ENCODE measurements around the gene APBB1. TPM values are rescaled to one million over a fixed set of nuclear protein-coding genes. Genes with fewer than 3 reads are reported as not detected.

Gene APBB1
- total RNA-seq, 1 experiment from 2014 or later: 0.90 TPM

DNA sequence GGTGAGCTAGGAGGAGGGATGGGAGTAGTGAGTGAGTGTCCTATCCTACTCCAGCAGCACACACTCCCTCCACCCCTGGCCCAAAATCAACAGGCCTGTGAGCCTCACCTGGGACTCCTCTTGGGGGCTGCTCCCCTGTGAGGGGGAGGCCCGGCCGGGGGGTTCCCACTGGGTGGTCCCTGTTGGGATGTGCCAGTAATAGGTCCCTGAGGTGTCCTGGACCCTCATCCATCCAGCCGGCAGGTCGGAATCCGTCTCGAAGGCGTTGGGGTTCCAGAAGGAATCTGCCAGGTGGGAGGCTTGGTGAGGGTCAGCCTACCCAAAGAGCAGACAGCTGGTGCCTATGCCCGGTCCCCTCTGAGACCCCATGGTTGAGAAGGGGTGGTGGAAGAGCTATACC is 15.4 kb downstream of the APBB1 start:
- Histone ChIP-seq H3K36me3 (ENCODE audit: low read depth) (no peaks in the 10 kb centered on the region), H3K27me3 (ENCODE audit: insufficient read depth, low read depth) (no peaks in the 10 kb centered on the region), H3K27ac (no peak overlapping the region), H2AFZ (no peak overlapping the region), H3K4me2 (no peak overlapping the region), H3K4me1 (replicated peaks; ENCODE audit: insufficient read depth) (no peaks in the 10 kb centered on the region), H3K9me2 (ENCODE audit: insufficient read depth) (no peaks in the 10 kb centered on the region), H3K9me3 (ENCODE audit: insufficient read depth, low read depth) (no peaks in the 10 kb centered on the region), H3K4me3 (no peak overlapping the region), H4K20me1 (ENCODE audit: insufficient read depth) (no peaks in the 10 kb centered on the region), H3F3A (ENCODE audit: insufficient read depth, low read depth) (no peaks in the 10 kb centered on the region), H3K79me2 (ENCODE audit: low read depth) (no peaks in the 10 kb centered on the region)
- no peak for DNase-seq
- intact Hi-C loops (cut with micrococcal nuclease; ENCODE audit: unreplicated experiment): no loop called here
- BruUV-seq (replicated peaks): no TSS peak
- TF ChIP-seq, protein P1, sequence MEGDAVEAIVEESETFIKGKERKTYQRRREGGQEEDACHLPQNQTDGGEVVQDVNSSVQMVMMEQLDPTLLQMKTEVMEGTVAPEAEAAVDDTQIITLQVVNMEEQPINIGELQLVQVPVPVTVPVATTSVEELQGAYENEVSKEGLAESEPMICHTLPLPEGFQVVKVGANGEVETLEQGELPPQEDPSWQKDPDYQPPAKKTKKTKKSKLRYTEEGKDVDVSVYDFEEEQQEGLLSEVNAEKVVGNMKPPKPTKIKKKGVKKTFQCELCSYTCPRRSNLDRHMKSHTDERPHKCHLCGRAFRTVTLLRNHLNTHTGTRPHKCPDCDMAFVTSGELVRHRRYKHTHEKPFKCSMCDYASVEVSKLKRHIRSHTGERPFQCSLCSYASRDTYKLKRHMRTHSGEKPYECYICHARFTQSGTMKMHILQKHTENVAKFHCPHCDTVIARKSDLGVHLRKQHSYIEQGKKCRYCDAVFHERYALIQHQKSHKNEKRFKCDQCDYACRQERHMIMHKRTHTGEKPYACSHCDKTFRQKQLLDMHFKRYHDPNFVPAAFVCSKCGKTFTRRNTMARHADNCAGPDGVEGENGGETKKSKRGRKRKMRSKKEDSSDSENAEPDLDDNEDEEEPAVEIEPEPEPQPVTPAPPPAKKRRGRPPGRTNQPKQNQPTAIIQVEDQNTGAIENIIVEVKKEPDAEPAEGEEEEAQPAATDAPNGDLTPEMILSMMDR (conservative IDR thresholded peaks at IDR 0.05): no peak
- TF ChIP-seq EZH2 (IDR thresholded peaks at IDR 0.05; ENCODE audit: low read depth): no peak
- ChIA-PET CTCF (no interaction called here), POLR2A (ENCODE audit: unreplicated experiment) (no interaction called here)

DNA sequence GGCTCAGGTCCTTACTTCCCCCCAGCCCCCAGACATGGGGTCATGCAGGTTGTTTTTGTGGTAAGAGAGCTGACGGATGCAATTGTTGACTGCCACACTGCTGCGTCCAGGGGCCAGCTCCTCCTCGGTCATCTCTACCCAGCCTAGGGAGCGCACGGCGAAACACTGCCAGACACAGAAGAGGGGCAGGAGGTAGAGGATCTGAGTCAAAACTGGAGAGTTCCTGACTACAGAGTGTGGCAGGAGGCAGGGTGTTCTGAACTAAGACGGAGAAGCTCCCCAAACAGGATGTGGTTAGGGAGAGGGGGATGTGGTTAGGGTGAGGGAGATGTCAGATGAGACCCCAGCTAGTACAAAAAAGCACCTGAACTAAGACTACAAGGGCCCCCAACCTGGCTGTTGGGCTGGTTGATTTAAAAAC is 16.3 kb downstream of the APBB1 start:
- no TSS peak for BruUV-seq (replicated peaks)
- Histone ChIP-seq H3F3A (ENCODE audit: insufficient read depth, low read depth) (no peaks in the 10 kb centered on the region; the same call in 1 of the 2 replicates), H3K36me3 (ENCODE audit: low read depth) (no peaks in the 10 kb centered on the region), H3K9me2 (ENCODE audit: insufficient read depth) (no peaks in the 10 kb centered on the region), H2AFZ (no peak overlapping the region), H4K20me1 (ENCODE audit: insufficient read depth) (no peaks in the 10 kb centered on the region), H3K79me2 (ENCODE audit: low read depth) (no peaks in the 10 kb centered on the region), H3K27me3 (ENCODE audit: insufficient read depth, low read depth) (no peaks in the 10 kb centered on the region), H3K4me1 (replicated peaks; ENCODE audit: insufficient read depth) (peaks cover 8% of the 10 kb centered on the region; the same call in 1 of the 2 replicates), H3K9me3 (ENCODE audit: insufficient read depth, low read depth) (no peaks in the 10 kb centered on the region), H3K27ac (no peak overlapping the region), H3K4me2 (no peak overlapping the region), H3K4me3 (no peak overlapping the region)
- ChIA-PET CTCF (no interaction called here), POLR2A (ENCODE audit: unreplicated experiment) (no interaction called here)
- no peak for DNase-seq
- intact Hi-C loops (cut with micrococcal nuclease; ENCODE audit: unreplicated experiment): no loop called here
- TF ChIP-seq, protein P1 (conservative IDR thresholded peaks at IDR 0.05): no peak
- no peak for TF ChIP-seq EZH2 (IDR thresholded peaks at IDR 0.05; ENCODE audit: low read depth)

GRCh38 chr11:6402061-6402470 is 16.8 kb downstream of the APBB1 start:
- TF ChIP-seq, protein P1 (conservative IDR thresholded peaks at IDR 0.05): no peak
- no peak for TF ChIP-seq EZH2 (IDR thresholded peaks at IDR 0.05; ENCODE audit: low read depth)
- no TSS peak for BruUV-seq (replicated peaks)
- Histone ChIP-seq H3K27me3 (ENCODE audit: insufficient read depth, low read depth) (no peaks in the 10 kb centered on the region), H3K27ac (no peak overlapping the region), H3K36me3 (ENCODE audit: low read depth) (no peaks in the 10 kb centered on the region), H4K20me1 (ENCODE audit: insufficient read depth) (no peaks in the 10 kb centered on the region), H2AFZ (no peak overlapping the region), H3F3A (ENCODE audit: insufficient read depth, low read depth) (peaks cover 5% of the 10 kb centered on the region; the same call in 1 of the 2 replicates), H3K9me2 (ENCODE audit: insufficient read depth) (no peaks in the 10 kb centered on the region), H3K9me3 (ENCODE audit: insufficient read depth, low read depth) (no peaks in the 10 kb centered on the region), H3K4me3 (no peak overlapping the region), H3K4me2 (no peak overlapping the region), H3K79me2 (ENCODE audit: low read depth) (no peaks in the 10 kb centered on the region), H3K4me1 (replicated peaks; ENCODE audit: insufficient read depth) (peaks cover 13% of the 10 kb centered on the region)
- ChIA-PET CTCF (no interaction called here), POLR2A (ENCODE audit: unreplicated experiment) (no interaction called here)
- intact Hi-C loops (cut with micrococcal nuclease; ENCODE audit: unreplicated experiment): no loop called here
- DNase-seq: no peak
